CD4-positive, alpha-beta T cell treated with Interleukin-15 for 1 hour (primary cell): ENCODE results near the gene TMEM169.

ENCODE experiments used
- DNase-seq: peaks from one replicate; pipeline ENCODE4 v3.0.0-alpha.2; 2020

The TMEM169 gene

GRCh38 chr2:216081487-216082116 lies at the start of gene TMEM169, which contains the start of gene PECR:
Gene TMEM169, plus strand, starts transcription at chr2:216081919. Its CDS starts 14,045 bp downstream, at chr2:216095964.
Gene PECR, minus strand, starts transcription at chr2:216081809. Its CDS starts 68 bp downstream, at chr2:216081741.
- peak; percentile 71 for DNase-seq

GRCh38 chr2:216031960-216032689 lies 49.6 kb upstream of the TMEM169 start:
- DNase-seq, result no peak

- DNase-seq, result no peak
Observed at GRCh38 chr2:216033403-216033802, 48.3 kb upstream of the TMEM169 start.

- peak; percentile 63 for DNase-seq
Observed at GRCh38 chr2:216034065-216034464, 47.7 kb upstream of the TMEM169 start.

DNA sequence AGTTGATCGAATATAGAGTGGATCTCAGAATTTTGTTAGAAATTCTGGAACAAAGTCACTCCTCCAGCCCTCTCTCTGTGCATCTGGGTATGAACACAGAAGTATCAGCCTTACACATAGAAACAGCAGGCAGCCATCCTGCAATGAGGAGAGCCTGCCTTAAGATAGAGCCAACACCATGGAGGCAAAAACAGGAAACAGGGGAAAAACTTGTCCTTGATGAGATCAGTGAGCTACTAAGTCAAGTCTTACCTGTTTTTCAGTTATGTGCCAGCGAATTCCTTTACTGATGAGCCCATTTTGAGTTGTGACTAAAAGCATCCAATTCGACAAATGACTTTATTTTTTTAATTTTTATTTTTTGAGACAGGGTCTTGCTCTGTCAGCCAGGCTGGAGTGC lies 41.8 kb upstream of the TMEM169 start:
- no peak for DNase-seq

GRCh38 chr2:216041438-216041837 lies 40.3 kb upstream of the TMEM169 start:
- DNase-seq, result no peak

- DNase-seq, result no peak
Observed at GRCh38 chr2:216043949-216044348, 37.8 kb upstream of the TMEM169 start.

DNA sequence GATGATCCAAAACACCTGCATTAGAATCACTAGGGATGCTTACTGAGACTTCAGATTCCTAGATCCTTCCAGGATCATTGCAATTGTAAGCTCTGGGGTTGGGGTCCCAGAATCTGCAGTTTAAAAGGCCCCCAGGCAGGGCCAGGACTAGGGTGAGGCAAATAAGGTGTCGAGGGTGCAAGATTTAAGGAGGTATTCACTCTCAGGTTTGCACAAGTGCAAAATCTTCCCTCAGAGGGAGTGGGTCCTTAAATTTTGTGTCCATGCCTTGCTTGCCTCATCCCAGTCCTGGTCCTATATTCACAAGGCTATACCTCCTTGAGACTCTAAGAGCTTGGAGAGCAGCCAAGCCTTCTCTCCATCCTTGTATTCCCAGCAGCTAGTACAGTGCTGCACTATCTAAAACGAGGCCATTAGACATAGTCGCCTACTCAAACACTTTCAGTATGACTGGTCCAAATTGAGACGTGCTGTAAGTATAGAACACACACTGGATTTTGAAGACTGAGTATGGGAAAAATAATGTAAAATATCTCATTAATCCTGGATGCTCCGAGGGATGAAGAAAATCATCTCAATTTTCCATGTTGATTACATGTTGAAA lies 36.7 kb upstream of the TMEM169 start:
- DNase-seq, result no peak

DNA sequence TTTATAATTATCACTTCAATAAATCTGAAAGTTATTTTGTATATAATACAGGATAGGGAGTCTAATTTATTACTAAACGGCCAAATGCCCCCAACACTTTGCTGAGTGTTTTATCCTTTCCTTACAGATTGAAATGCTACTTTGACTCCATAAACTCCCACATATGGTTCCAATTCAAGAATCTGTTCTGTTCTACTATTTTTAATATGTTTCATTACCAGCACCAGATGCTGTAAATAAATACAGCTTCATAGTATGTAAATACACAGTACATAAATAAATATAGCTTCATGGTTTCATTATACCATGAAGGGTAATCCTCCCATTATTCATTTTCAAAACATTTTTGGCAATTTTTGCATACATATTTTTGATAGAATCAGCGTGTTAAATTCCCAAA lies 34.3 kb upstream of the TMEM169 start:
- DNase-seq, result no peak

- DNase-seq, result no peak
Observed at GRCh38 chr2:216049452-216049851, 32.3 kb upstream of the TMEM169 start.

DNA sequence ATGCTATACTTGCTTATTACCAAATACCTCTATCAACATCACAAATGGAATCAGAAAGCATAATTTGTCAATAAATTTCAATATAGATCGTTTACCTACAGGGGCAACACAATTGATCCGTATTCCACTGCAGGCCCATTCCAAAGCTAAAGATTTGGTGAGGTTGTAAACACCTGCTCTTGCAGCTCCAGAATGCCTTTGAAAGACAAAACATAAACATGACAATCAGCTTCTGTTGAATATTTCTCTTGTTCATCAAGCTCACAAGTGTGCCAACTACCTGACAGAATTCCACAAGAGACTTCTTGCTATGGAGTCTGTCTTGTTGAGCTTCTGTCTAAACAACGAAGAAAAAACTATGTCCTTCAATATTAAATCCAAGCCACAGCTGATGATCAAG lies 30.4 kb upstream of the TMEM169 start:
- DNase-seq, result no peak

GRCh38 chr2:216052420-216052819 lies 29.3 kb upstream of the TMEM169 start:
- no peak for DNase-seq

GRCh38 chr2:216055680-216056079 lies 26.0 kb upstream of the TMEM169 start:
- no peak for DNase-seq

DNA sequence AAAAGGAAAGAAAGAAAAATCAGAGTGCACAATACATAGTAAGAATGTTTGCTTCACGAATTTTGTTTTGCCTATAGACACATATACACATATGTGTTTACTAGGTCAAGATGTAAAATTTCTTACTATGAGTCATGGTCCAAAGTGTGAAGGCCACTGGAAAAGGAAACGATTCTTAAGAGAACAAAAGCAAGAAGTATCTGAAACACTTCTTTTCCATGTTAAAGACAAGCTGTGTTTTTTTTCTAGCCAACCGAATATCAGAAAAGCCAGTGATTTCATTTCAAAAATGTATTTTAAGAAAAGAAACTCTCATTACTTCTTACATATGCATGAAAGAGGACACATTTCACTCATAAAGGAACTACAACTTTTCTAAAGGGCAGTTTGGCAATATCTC lies 25.0 kb upstream of the TMEM169 start:
- no peak for DNase-seq

DNA sequence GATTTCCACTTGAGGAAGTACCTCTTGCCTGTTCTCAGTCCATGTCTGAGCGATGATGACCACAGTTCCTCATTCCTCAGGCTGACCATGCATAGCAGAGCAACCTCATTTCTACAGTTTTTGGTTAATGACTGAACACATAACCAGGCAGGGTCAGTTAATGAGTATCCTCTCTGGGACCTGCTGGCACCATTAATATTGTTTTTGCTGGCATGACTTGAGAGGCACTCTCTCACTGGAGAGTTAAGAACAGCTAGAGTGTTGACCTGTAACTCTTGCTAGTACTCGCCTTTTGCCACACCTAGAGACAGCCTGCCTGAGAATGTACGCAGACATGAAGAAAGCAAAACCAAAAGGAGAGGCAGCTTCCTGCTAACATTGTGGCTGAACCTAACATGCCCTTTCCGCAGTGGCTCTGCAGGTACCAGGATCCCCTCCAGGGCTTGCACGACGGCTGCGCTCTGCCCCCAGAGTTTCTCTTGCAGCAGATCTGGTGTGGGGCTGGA lies 24.0 kb upstream of the TMEM169 start:
- DNase-seq, result peak; percentile 66

DNA sequence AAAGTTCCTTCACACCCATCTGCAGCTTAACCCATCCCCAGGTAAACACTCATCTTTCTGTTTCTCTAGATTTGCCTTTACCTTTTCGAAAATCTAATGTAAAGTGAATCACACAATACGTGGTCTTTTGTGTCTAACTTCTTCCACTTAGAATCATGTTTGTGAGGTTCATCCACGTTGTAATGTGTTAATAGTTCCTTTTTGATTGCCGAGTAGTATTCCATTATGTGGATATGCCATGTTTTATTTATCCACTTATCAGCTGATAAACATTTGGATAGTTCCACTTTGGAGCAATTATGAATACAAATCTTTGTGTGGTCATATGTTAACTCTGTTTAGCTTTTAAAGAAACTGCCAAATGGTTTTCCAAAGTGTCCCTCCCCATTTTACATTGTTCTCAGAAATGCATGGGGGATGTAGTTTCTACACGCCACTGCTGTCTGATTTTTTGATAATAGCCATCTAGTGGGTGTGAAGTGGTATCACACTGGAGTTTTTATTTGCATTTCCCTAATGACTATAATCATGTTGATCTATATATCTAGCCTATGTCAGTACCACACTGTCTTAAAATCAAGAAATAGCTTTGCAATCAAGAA lies 22.4 kb upstream of the TMEM169 start:
- no peak for DNase-seq

DNA sequence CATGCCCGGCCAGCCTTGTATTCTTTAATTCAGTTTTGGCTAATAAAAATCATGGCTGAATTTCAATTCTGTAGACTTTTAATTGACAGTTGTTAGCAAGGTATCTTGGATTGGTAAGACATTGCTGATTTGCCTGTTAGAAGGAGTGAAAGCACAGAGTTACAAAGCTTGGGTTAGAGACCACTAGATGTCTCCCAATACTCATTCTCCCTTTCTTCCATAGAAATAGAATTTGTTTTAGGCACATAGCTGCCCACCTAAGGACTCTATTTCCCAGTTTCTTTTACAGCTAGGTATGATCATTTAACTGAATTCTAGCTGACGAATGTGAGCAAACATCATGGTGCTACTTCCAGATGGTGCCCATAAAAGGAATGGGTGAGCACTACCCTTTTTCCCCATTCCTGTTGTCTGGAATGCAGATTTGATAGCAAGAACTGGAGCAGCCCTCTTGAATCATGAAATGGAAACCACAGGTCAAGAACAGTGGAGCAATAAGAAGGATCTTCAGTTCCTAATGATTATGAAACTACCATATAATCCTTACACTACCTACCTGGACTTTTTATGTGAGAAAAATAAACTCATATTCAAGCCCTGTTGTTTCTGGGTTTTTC lies 17.6 kb upstream of the TMEM169 start:
- DNase-seq, result no peak

GRCh38 chr2:216064665-216065064 lies 17.1 kb upstream of the TMEM169 start:
- DNase-seq, result no peak

DNA sequence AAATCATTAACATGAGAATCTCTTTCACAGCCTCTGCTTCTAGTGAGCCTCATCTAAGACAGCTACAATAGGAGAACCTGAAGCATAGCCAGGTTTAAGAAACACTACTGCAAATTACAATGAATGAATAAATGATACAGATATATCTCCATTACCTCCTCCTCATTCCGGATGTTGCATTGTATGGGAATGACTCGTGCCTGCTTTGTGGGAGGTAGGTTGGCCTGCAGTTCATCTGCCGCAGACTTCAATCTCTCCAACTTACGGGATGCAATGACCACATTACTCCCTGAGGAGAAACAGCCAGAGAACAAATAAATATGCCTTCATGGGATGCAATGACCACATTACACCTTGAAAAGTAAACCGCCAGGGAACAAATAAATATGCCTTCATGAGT lies 15.5 kb upstream of the TMEM169 start:
- no peak for DNase-seq

DNA sequence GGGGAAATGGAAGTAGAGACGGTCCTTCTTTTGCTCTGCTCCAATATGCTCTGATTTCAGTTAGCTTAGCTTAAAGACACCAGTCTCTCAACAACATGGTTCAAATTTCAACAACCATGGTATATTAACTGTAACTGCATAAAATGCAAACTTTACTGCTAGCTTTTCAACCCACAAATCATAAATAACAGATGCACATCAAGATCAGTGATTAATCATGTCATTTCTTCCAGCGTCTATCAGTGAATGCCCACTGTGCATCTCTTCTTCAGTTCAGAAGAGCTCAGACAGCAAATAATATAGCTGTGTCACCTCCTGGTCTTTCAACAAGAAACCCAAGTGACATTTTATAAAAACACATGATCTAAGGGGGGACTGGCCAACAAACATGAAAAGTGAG lies 12.7 kb upstream of the TMEM169 start:
- DNase-seq, result no peak

GRCh38 chr2:216070195-216070594 lies 11.5 kb upstream of the TMEM169 start:
- no peak for DNase-seq

- no peak for DNase-seq
Observed at GRCh38 chr2:216071111-216071851, 10.4 kb upstream of the TMEM169 start.
